GM23338 (cell line): ENCODE measurements around the gene ETV3.

Experiments used
- CREB1 ChIP-seq: fragments of 250-450 bp; sonication (Bioruptor Pico); IDR thresholded peaks from 2 replicates; pipeline ENCODE4 v1.5.0; 2020; ENCODE audit warnings: low read depth, mild to moderate bottlenecking, moderate library complexity
- CTCF ChIP-seq, 2 experiments: fragments of 200-600 bp in 1 of 2; sonication (generic) in 1 of 2; conservative IDR thresholded peaks; 2 replicates each; pipeline versions ENCODE4 v1.5.1 to v1.6.1; 2016 to 2017; ENCODE audit warnings: antibody characterized with exemption in 2 of 2, low read depth in 2 of 2, mild to moderate bottlenecking in 2 of 2, moderate library complexity in 1 of 2
- EZH2 ChIP-seq: fragments of 200-600 bp; sonication (generic); IDR thresholded peaks from one replicate; pipeline ENCODE4 v1.8.0; 2017; ENCODE audit warnings: antibody characterized with exemption, mild to moderate bottlenecking, low read depth; ENCODE audit not compliant: unreplicated experiment
- EZH2phosphoT487 ChIP-seq: fragments of 200-600 bp; sonication (generic); IDR thresholded peaks from one replicate; pipeline ENCODE4 v1.8.1; 2018; ENCODE audit warnings: antibody characterized with exemption; ENCODE audit not compliant: unreplicated experiment
- JUNB ChIP-seq: IDR thresholded peaks from one replicate; pipeline ENCODE4 v1.6.1; 2016; ENCODE audit warnings: antibody characterized with exemption; ENCODE audit not compliant: unreplicated experiment
- NANOG ChIP-seq: IDR thresholded peaks from 2 replicates; pipeline ENCODE4 v1.6.1; 2016; ENCODE audit warnings: antibody characterized with exemption, borderline replicate concordance
- POLR2AphosphoS5 ChIP-seq: IDR thresholded peaks from 2 replicates; pipeline ENCODE4 v1.6.1; 2016; ENCODE audit warnings: antibody characterized with exemption, low read depth
- STAT1 ChIP-seq: IDR thresholded peaks from one replicate; pipeline ENCODE4 v1.6.1; 2016; ENCODE audit warnings: antibody characterized with exemption; ENCODE audit not compliant: unreplicated experiment
- ZNF114 ChIP-seq: fragments of 250-450 bp; sonication (Bioruptor Pico); IDR thresholded peaks from 2 replicates; pipeline ENCODE4 v1.5.0; 2020; ENCODE audit warnings: mild to moderate bottlenecking, moderate library complexity
- ZNF331 ChIP-seq: fragments of 250-450 bp; sonication (Bioruptor Pico); IDR thresholded peaks from 2 replicates; pipeline ENCODE4 v1.5.0; 2020; ENCODE audit warnings: low read depth, mild to moderate bottlenecking, moderate library complexity
- TF ChIP-seq, protein P1 (sequence below): IDR thresholded peaks from one replicate; pipeline ENCODE4 v1.6.1; 2018; ENCODE audit warnings: antibody characterized with exemption; ENCODE audit not compliant: unreplicated experiment
- TF ChIP-seq, protein P2 (sequence below): IDR thresholded peaks from 2 replicates; pipeline ENCODE4 v1.6.1; 2016; ENCODE audit warnings: antibody characterized with exemption

DNA sequence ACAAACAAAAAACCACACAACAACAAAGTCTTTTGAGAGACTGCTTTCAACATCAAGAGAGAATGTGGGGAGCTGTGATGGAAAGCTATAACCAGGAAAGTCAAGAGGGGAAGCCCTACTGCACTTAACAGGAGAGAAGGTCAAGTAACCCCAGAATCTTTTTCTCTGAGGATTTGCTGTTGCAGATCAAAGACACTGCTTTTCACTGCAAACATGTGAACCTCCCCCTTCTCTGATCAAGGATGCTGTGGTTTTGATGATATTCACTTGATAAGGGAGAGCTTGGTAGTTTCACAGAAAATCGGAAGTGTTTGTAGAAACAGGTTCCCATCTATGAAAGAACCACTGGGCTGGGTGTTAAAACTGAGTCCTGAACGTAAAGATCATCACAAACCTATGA, 4.8 kb downstream of the ETV3 start:
- TF ChIP-seq CTCF (conservative IDR thresholded peaks at IDR 0.05; ENCODE audit: low read depth in 2 of 2), result no peak
- TF ChIP-seq POLR2AphosphoS5, result no peak
- TF ChIP-seq, protein P1, sequence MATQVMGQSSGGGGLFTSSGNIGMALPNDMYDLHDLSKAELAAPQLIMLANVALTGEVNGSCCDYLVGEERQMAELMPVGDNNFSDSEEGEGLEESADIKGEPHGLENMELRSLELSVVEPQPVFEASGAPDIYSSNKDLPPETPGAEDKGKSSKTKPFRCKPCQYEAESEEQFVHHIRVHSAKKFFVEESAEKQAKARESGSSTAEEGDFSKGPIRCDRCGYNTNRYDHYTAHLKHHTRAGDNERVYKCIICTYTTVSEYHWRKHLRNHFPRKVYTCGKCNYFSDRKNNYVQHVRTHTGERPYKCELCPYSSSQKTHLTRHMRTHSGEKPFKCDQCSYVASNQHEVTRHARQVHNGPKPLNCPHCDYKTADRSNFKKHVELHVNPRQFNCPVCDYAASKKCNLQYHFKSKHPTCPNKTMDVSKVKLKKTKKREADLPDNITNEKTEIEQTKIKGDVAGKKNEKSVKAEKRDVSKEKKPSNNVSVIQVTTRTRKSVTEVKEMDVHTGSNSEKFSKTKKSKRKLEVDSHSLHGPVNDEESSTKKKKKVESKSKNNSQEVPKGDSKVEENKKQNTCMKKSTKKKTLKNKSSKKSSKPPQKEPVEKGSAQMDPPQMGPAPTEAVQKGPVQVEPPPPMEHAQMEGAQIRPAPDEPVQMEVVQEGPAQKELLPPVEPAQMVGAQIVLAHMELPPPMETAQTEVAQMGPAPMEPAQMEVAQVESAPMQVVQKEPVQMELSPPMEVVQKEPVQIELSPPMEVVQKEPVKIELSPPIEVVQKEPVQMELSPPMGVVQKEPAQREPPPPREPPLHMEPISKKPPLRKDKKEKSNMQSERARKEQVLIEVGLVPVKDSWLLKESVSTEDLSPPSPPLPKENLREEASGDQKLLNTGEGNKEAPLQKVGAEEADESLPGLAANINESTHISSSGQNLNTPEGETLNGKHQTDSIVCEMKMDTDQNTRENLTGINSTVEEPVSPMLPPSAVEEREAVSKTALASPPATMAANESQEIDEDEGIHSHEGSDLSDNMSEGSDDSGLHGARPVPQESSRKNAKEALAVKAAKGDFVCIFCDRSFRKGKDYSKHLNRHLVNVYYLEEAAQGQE, result no peak
- TF ChIP-seq JUNB, result no peak
- TF ChIP-seq CREB1 (CRISPR knock-in tag), result no peak
- no peak for TF ChIP-seq EZH2phosphoT487
- no peak for TF ChIP-seq ZNF114 (CRISPR knock-in tag)
- TF ChIP-seq EZH2, result no peak
- TF ChIP-seq ZNF331, result no peak
- TF ChIP-seq, protein P2, sequence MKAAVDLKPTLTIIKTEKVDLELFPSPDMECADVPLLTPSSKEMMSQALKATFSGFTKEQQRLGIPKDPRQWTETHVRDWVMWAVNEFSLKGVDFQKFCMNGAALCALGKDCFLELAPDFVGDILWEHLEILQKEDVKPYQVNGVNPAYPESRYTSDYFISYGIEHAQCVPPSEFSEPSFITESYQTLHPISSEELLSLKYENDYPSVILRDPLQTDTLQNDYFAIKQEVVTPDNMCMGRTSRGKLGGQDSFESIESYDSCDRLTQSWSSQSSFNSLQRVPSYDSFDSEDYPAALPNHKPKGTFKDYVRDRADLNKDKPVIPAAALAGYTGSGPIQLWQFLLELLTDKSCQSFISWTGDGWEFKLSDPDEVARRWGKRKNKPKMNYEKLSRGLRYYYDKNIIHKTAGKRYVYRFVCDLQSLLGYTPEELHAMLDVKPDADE, result no peak
- TF ChIP-seq NANOG, result no peak
- no peak for TF ChIP-seq STAT1
